ENCODE data around the gene GPR32. TPM values are rescaled to one million over a fixed set of nuclear protein-coding genes. Genes with fewer than 3 reads are reported as not detected.
A peak's percentile ranks its signal among the peaks of the same experiment; 100 is the strongest.

The GPR32 gene
- total and polyA plus RNA-seq, 2 of the 8 experiments (the other 6 are each of a cell fraction or from before 2014, with no cell fraction given) = not detected

GRCh38 chr19:50725911-50726230 is 44.4 kb upstream of the GPR32 start:
- no peaks in the 10 kb centered on the region for H3K79me1 ChIP-seq (ENCODE audit: low read depth, low read length)
- TF ChIP-seq CEBPB (IDR thresholded peaks at IDR 0.05; ENCODE audit: low read depth, low read length) = no peak
- no peak for TF ChIP-seq CBX8 (IDR thresholded peaks at IDR 0.05; ENCODE audit: borderline replicate concordance, low read depth, low read length)
- TF ChIP-seq PHF8 (conservative IDR thresholded peaks at IDR 0.05; ENCODE audit: low read depth, low read length) = no peak
- no peak for TF ChIP-seq NANOG (IDR thresholded peaks at IDR 0.05; ENCODE audit: insufficient read depth, low read depth, low read length, poor library complexity, severe bottlenecking)
- TF ChIP-seq KDM4A (IDR thresholded peaks at IDR 0.05; ENCODE audit: low read depth, low read length, severe bottlenecking) = no peak
- TF ChIP-seq TBP (IDR thresholded peaks at IDR 0.05; ENCODE audit: low read depth, low read length) = no peak
- TF ChIP-seq SP4 (IDR thresholded peaks at IDR 0.05; ENCODE audit: low read length) = no peak
- TF ChIP-seq JUN (IDR thresholded peaks at IDR 0.05; ENCODE audit: low read depth, low read length) = no peak
- TF ChIP-seq POU5F1 (IDR thresholded peaks at IDR 0.05; ENCODE audit: low read depth, low read length) = no peak
- TF ChIP-seq BCL11A (IDR thresholded peaks at IDR 0.05; ENCODE audit: low read depth in 2 of 2, low read length in 2 of 2) = no peak
- TF ChIP-seq SIRT6 (IDR thresholded peaks at IDR 0.05; ENCODE audit: low read length) = no peak
- no peak for TF ChIP-seq TEAD4 (IDR thresholded peaks at IDR 0.05; ENCODE audit: low read depth, low read length)
- no peak for TF ChIP-seq GABPA (IDR thresholded peaks at IDR 0.05; ENCODE audit: borderline replicate concordance, insufficient read depth, low read length)
- no peak for TF ChIP-seq RBBP5 (IDR thresholded peaks at IDR 0.05; ENCODE audit: borderline replicate concordance, low read depth, low read length)
- TF ChIP-seq SIN3A (conservative IDR thresholded peaks at IDR 0.05 in 1 of 2, IDR thresholded peaks at IDR 0.05 in 1 of 2; ENCODE audit: low read depth in 1 of 2, low read length in 2 of 2) = no peak

More at GRCh38 chr19:50725911-50726230, 44.4 kb upstream of the GPR32 start:
- Histone ChIP-seq H3K23me2 (ENCODE audit: low read depth, low read length) (peaks cover 14% of the 10 kb centered on the region), H3K9ac (replicated peaks in 1 of 4; ENCODE audit: extremely low read depth in 1 of 4, low read depth in 3 of 4, low read length in 3 of 4) (peak overlapping the region in 2 of 4 experiments; percentile 47 to 79; a peak in 2 of 7 replicates), H3K36me3 (ENCODE audit: control insufficient read depth in 2 of 4, insufficient read depth in 4 of 4, low read length in 3 of 4) (no peaks in the 10 kb centered on the region), H4K5ac (ENCODE audit: insufficient read length, low read depth, low read length) (no peak overlapping the region), H2BK120ac (replicated peaks; ENCODE audit: low read depth, low read length) (no peak overlapping the region), H4K91ac (replicated peaks; ENCODE audit: insufficient read length, low read length) (no peak overlapping the region), H2AK5ac (ENCODE audit: low read depth, low read length) (peak overlapping the region; percentile 59; the same call in 1 of the 2 replicates), H3K27me3 (replicated peaks in 1 of 4; ENCODE audit: control insufficient read depth in 3 of 4, extremely low read depth in 1 of 4, insufficient read depth in 3 of 4, low read length in 3 of 4) (peaks cover 4 to 33% (median 22%) of the 10 kb centered on the region in 4 experiments), H3K79me2 (ENCODE audit: control insufficient read depth in 1 of 2, insufficient read depth in 2 of 2, low read length in 2 of 2) (peaks cover 0 to 5% of the 10 kb centered on the region in 2 experiments; a peak in 1 of 4 replicates), H3K4me1 (replicated peaks in 1 of 4; ENCODE audit: control insufficient read depth in 3 of 4, insufficient read depth in 4 of 4, low read length in 3 of 4) (peaks cover 0 to 30% (median 21%) of the 10 kb centered on the region in 4 experiments; a peak in 6 of 7 replicates), H3K23ac (ENCODE audit: insufficient read length) (no peak overlapping the region), H3K4ac (replicated peaks; ENCODE audit: insufficient read length, low read depth, low read length) (no peak overlapping the region), H3K9me3 (ENCODE audit: insufficient read depth in 2 of 2, low read depth in 1 of 2, low read length in 1 of 2) (no peaks in the 10 kb centered on the region), H2BK5ac (ENCODE audit: low read depth, low read length) (no peak overlapping the region), H3K4me2 (ENCODE audit: insufficient read depth in 1 of 2, low read depth in 2 of 2, low read length in 2 of 2) (peak overlapping the region; percentile 82 to 93), H3K4me3 (ENCODE audit: extremely low read depth in 1 of 4, insufficient read depth in 2 of 4, low read depth in 3 of 4, low read length in 4 of 4) (peak overlapping the region; percentile 68 to 82 (median 74)), H3K56ac (replicated peaks; ENCODE audit: insufficient read length, low read depth, low read length) (no peak overlapping the region), H4K8ac (ENCODE audit: extremely low read depth, insufficient read depth, low read length) (no peak overlapping the region), H2AFZ (ENCODE audit: low read length) (no peak overlapping the region), H3K27ac (ENCODE audit: low read depth, low read length) (no peak overlapping the region), H3K18ac (ENCODE audit: extremely low read depth, low read length) (no peak overlapping the region), H2BK15ac (ENCODE audit: low read length) (no peak overlapping the region), H2BK12ac (ENCODE audit: low read depth, low read length) (peak overlapping the region; percentile 75; the same call in 1 of the 2 replicates), H2BK20ac (ENCODE audit: low read length) (no peak overlapping the region), H4K20me1 (replicated peaks in 1 of 2; ENCODE audit: control insufficient read depth in 1 of 2, insufficient read depth in 2 of 2, low read length in 2 of 2) (peaks cover 1 to 2% of the 10 kb centered on the region in 2 experiments), H3K14ac (ENCODE audit: insufficient read length) (no peak overlapping the region)
- WGBS, 2 experiments (ENCODE audit: extremely low coverage in 1 of 2, insufficient coverage in 1 of 2, insufficient read length in 1 of 2, insufficient replicate concordance in 2 of 2, low coverage in 1 of 2, low lambda C conversion rate in 2 of 2, missing lambda C conversion rate in 1 of 2) = 81% methylated on average over 9 of the region's 9 CpGs; no CpG with 5 or more reads in 1 of the 2 experiments
- FAIRE-seq (no peak), DNase-seq (ENCODE audit: low read depth in 1 of 2, low spot score in 2 of 2) (no peak)
- CTCF ChIA-PET (ENCODE audit: partially characterized antibody) = interaction anchor here (1.6 to 2.5 kb wide), 2 partner anchors 53 to 375 kb away, joined by 3 to 6 read pairs; no protein-coding TSS in a partner anchor
- POLR2A ChIA-PET (ENCODE audit: partially characterized antibody) = interaction anchor here (0.6 to 11.8 kb wide), 4 partner anchors 22 to 151 kb away, joined by 3 to 72 read pairs (median 4); no protein-coding TSS in a partner anchor
